GM18502 (cell line): ENCODE results near the gene PCGF3.
A peak's percentile ranks its signal among the peaks of the same experiment; 100 is the strongest.
"Not testable (repeated sequence)": the region's sequence is repeated elsewhere in the genome, so short reads cannot be mapped to it uniquely, and the experiment has no call there.

Source experiments
- ATAC-seq: cut with Tn5 transposase; IDR thresholded peaks from one replicate; pipeline ENCODE4 v1.9.1; 2021; ENCODE audit warnings: mild to moderate bottlenecking; ENCODE audit not compliant: unreplicated experiment, poor library complexity

PCGF3 gene

GRCh38 chr4:666822-667544, 38.6 kb upstream of the PCGF3 start:
- no peak for ATAC-seq

DNA sequence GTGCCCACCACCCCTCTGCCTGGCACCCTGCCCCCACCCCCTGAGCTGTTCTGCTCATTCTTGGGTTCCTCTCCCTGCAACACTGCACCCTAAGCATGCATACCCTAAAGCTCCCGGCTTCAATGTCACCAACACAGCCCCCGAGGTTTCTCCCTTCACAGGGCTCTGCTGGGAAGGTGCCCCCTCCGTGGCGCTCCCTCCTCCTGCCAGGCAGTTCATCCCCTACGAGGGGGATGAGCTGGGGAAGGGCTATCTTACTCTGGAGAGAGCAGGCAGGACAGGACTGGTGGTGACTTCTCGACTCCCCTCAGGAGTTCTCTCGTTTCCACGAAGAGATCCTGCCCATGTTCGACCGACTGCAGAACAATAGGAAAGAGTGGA, 38.1 kb upstream of the PCGF3 start:
- ATAC-seq, result no peak

GRCh38 chr4:668219-668618, 37.4 kb upstream of the PCGF3 start:
- not testable (repeated sequence) for ATAC-seq

DNA sequence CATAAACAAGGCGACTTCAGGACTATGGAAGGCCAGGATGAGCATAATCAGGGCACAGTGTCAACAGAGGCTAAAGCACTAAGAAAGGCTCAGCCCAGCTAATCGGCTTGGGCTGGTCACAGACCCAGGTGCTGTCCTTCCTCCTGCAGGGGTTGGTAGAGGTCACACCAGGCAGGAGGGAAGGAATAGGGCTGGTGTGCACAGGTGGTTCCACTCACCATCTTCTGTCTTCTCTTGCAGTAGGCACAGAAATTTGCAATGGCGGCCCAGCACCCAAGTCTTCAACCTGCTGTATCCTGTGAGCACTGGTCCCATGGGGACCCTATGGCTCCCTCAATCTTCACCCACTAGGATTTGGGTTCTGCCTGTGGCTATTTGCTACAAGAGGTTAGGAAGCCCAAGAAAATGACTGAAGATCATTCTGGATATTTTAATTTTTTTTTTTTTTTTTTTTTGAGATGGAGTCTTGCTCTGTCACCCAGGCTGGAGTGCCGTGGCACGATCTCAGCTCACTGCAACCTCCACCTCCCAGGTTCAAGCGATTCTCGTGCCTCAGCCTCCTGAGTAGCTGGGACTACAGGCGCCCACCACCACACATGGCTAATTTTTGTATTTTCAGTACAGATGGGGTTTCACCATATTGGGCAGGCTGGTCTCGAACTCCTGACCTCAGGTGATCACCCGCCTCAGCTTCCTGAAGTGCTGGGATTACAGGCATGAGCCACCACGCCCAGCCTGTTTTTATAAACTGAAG, 35.6 kb upstream of the PCGF3 start:
- ATAC-seq, result not testable (repeated sequence)

GRCh38 chr4:671769-672168, 33.9 kb upstream of the PCGF3 start:
- ATAC-seq, result no peak

DNA sequence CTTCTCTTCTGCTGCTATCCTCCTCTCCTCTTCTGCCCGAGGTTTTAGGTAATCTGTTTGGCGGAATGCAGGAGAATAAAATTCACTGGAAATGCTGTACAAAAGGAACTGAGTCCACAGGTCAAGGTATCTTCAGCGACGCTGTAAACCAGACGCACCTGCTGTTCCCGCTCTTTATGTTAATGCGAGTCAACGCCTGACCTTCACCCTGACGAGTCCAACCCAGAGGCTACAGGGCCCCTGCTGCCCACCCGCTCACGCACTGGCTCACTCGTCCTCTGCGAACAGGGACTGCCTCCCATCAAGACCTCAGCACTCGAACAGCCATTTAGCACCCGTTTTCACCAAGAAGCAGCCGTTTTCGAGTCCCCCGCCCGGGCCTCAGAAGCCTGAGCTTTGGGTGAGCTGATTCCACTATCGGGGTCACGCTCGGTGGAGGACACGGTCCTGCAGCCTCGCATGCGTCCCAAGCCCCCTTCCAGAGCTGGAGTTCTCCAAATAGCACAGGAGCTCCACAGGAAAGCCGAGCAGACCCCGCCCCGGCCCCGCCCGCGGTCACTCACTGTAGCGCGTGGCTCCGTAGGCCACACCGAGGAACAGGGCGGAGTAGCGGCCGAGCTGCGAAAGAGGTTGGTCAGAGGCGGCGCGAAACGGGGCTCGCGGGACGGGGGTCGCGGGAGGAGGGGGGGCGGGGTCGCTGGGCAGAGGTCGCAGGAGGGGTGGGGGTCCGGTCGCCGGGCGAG, 32.1 kb upstream of the PCGF3 start:
- ATAC-seq, result no peak

- ATAC-seq, result peak; percentile 81
Observed at GRCh38 chr4:674172-675035, 31.2 kb upstream of the PCGF3 start, which contains the start of the genes ATP5ME and MYL5. ATP5ME (minus strand) TSS chr4:674276; CDS start chr4:674247, 29 bp downstream. MYL5 (plus strand) TSS chr4:674542; CDS start chr4:678027, 3,485 bp downstream.

DNA sequence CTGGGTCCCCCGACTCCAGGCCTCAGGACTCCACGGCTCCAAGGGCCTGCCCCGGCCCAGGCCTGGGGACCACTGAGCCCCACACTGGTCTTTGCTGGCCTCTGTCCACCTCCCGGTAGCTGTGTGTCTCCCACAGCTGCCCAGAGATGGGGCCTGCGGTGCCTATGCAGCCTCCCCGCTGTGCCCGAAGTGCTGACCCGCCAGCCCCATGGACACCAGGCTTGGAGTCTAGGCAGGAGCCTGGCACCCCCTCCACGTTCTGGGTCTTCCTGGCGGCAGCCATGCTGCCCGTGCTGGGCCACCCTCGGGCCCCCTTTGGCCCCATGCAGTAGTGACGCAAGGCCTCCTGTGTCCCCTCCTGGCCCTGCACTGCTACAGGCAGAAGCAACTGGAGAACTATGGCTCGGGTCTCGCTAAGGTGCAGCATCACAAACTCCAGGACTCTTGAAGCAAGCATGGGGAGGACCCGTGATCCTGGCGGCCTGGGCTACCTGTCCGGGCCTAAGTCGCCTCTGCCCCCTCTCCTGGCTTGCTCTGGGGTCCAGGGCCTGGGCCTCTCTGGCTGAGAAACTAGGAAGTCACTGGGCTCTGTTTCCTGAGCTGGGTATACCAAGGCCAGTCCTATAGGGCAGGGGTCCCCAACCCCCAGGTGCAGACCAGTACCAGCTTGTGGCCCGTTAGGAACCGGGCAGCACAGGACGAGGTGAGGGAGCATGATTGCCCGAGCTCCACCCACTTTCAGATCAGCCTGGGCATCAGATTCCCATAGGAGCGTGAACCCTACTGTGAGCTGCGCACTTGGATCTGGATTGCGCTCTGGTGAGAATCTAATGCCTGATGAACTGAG, 30.4 kb upstream of the PCGF3 start:
- peak; percentile 2 for ATAC-seq

DNA sequence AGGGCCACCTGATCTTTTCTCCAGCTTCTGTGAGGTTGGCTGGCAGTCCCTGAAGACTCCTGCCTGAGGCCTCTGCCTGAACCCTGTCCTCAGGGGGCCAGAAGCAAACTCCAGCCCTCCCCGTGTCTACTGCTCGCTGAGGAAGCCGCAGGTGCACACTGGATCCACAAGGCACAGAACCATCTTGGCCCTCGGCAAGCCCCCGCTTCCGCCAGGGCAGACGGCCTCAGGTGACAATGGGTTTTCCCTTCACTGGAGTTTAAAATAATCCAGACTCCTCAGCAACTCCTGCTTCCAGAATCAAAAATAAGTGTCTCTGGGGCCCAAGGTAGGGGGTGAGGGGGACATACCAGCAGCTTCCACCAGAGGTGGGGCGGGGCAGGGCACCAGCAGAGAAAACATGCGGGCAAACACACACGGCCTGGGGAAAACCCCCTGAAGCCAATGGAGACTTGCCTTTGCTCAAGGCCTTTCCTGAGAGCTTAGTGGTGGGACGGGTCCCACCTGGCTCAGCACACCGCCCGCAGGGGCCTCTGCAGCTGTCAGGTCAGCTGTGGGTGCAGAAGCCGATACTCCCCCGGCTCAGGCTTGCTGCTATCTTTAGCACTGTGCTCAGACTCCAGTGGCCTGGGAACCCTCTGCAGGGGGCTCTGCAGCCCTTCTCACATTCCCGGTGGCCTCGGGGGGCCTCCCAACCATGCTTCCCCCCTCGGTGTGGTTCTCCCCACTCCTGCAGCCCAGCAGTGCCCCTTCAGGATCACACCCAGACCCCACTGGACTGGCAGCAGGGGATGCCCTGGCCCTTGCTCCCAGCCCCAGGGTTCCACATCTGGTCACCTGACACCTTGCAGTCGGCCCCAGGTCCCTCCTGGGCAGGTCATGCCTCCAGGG, 29.4 kb upstream of the PCGF3 start:
- peak; percentile 31 for ATAC-seq

DNA sequence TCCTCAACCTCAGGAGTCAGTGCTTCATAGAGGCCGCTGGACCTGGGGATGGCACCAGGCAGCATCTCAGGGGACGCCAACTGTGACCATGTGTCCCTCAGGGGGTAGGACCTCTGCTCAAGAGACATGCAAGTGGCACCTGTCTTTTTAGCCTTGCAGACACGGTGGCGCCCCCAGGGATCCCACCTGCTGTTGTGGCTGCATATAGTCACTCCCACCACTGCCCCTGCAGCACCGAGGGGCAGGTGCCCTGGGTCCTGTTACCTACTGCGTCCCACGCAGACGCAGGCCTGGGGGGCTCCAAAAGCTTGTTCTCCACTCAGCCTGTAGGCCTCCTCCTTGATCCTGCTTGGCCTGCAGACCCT, 28.8 kb upstream of the PCGF3 start:
- no peak for ATAC-seq

- no peak for ATAC-seq
Observed at GRCh38 chr4:677431-678293, 28.0 kb upstream of the PCGF3 start.

- no peak for ATAC-seq
Observed at GRCh38 chr4:678331-679103, 27.1 kb upstream of the PCGF3 start.

DNA sequence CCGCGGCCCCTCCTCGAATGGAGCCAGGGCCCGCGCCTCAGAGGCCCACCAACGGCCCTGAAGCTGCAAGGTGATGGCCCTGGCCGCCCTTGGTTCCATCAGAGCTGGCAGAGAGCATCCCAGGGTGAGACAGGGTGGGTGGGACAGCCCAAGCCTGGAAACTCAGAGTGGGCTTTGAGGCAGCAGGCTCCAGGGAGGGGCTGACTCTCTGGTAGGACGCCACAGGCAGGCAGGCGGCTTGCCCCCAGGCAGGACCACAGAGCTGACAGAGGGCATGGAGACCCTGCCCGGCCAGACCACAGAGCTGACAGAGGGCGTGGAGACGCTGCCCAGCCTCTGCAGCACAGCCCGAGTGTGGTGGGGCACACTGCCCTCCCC, 26.5 kb upstream of the PCGF3 start:
- ATAC-seq, result no peak

- ATAC-seq, result no peak
Observed at GRCh38 chr4:679629-680028, 26.0 kb upstream of the PCGF3 start.

- no peak for ATAC-seq
Observed at GRCh38 chr4:680091-680490, 25.5 kb upstream of the PCGF3 start.

DNA sequence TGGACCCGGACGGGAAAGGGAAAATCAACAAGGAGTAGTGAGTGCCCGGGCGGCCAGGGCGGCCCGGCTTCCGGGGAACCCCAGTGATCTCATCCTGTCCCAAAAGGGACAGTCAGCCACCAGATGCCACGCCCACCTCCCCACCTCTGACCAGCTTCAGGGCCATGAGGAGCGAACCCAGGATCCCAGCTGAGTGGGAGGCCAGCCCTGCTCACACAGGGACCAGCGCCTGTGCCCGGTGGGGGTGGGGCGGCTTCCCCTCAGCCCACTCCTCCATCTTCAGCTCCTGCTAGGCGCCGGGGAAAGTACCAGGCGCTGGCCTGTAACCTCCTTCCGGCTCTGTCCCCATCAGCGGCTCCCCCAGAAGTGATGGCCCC, 25.1 kb upstream of the PCGF3 start:
- no peak for ATAC-seq
